Large intestine (tissue), 3 donors: ENCODE data around the gene NPRL2. TPM values are rescaled to one million over a fixed set of nuclear protein-coding genes. Genes with fewer than 3 reads are reported as not detected.

Source experiments
- DNase-seq, 2 donors: peaks; one replicate each; pipeline versions ENCODE4 v3.0.0 to v3.0.0-alpha.2; 2013
- H3K27ac ChIP-seq: one replicate; pipeline ENCODE4 v1.5.1; 2013; ENCODE audit warnings: low read length
- H3K27me3 ChIP-seq: 2 replicates; pipeline ENCODE4 v1.6.1; 2013; ENCODE audit warnings: low read length; ENCODE audit not compliant: control insufficient read depth, insufficient read depth
- H3K36me3 ChIP-seq: 2 replicates; pipeline ENCODE4 v1.6.1; 2013; ENCODE audit warnings: low read length; ENCODE audit not compliant: control insufficient read depth, insufficient read depth
- H3K4me1 ChIP-seq: one replicate; pipeline ENCODE4 v1.6.1; 2013; ENCODE audit warnings: low read length; ENCODE audit not compliant: control insufficient read depth, insufficient read depth
- H3K4me3 ChIP-seq: one replicate; pipeline ENCODE4 v1.5.1; 2013; ENCODE audit warnings: low read length
- H3K9me3 ChIP-seq: one replicate; pipeline ENCODE4 v1.6.1; 2013; ENCODE audit warnings: mild to moderate bottlenecking, low read depth, low read length, moderate library complexity; ENCODE audit not compliant: control insufficient read depth
- WGBS: methylation state at CpG from one replicate; pipeline ENCODE4 v1.1.5; 2013; ENCODE audit warnings: low lambda C conversion rate; ENCODE audit not compliant: insufficient coverage; 5-methylcytosine and 5-hydroxymethylcytosine counted together
- polyA plus RNA-seq: library from polyadenylated mRNA; unstranded; fragments of 120-200 nt; gene quantifications from one replicate; pipeline ENCODE4 v1.2.1, GENCODE V29; 2013

Gene NPRL2
- polyA plus RNA-seq, 1 donor, result 20.7 TPM

DNA sequence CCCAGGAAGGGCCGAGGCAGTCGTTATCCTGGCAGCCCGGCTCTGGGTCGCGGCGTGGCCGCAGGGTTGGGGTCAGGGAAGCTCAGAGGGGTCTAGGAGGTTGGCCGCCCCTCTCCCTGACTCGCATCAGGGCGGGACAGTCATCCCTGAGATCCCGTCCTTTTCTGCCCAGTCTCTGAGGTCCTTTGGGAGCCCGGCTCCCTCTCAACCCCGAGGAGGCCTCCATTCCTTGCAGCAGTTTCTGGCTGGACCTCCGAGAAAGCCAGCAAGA is 28.5 kb downstream of the NPRL2 start:
- Histone ChIP-seq H3K4me1 (peaks cover 70% of the 10 kb centered on the region), H3K9me3 (no peaks in the 10 kb centered on the region), H3K36me3 (peaks cover 43% of the 10 kb centered on the region), H3K27ac (peak overlapping the region; percentile 94), H3K27me3 (no peaks in the 10 kb centered on the region), H3K4me3 (peak overlapping the region; percentile 71)
- no peak for DNase-seq
- no CpG with 5 or more reads among the region's 14 CpGs for WGBS

DNA sequence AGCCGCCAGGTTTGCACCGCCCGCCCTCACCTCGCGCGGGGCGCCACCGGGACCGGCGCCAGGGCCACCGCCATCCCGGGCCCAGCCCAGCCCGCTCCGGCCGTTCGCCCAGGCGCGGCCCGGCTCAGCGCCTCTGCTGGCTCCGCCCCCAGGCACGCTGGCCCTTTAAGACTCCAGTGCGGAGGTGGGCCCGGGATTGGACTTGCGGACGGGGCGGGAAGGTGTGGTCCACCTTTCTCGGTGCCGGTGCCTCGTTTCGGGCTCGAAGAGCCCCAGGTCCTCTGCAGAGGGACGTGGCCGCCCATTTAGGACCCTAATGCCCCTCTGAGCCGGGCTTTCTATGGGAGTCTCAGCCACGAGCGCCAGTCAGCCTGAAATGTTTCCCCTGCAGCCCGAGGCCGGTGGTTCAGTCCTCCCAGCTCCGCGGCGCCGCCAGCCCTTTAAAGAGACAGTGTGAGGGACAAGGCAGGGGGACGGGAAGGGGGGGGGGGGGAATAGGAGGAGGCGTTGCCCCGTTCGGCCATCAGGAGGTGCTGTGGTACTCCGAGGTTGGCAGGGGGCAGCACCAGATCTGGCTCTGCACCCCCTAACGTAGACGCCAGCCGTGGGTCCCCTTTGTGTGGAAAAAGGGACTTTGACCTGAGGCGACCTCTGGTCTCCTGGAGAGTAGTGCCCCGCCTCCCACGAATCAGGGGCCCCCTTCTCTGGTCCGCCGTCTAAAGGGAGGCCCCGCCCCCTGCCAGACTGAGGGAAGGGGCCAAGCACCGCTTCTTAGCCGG is 29.1 kb downstream of the NPRL2 start:
- Histone ChIP-seq H3K27ac (peak overlapping the region; percentile 94), H3K36me3 (peaks cover 46% of the 10 kb centered on the region), H3K27me3 (no peaks in the 10 kb centered on the region), H3K4me3 (peak overlapping the region; percentile 71), H3K9me3 (no peaks in the 10 kb centered on the region), H3K4me1 (peaks cover 72% of the 10 kb centered on the region)
- no CpG with 5 or more reads among the region's 59 CpGs for WGBS
- DNase-seq, result peak; percentile 87 to 97

DNA sequence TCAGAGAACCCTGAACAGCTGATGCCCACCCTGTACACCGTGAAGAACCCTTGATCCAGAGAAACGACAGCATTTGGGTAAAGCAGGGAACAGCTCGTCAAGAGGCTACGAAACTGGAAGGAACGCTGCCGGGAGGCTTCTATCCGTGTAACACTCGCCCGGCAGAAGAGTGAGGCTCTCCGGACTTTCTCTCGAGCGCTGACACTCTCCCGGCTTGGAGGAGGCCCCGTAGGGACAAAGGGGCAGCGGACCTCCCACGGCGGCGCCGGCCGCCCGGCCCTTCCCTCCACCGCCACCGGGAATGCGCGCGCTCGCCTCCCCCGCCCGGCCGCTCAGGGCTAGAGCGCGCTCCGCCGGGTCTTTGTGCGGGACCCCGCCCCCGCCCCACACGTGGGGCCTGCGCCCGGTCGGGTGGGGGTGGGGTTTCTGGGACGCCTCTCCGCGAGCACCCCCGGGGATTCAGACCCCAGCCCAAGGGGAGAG is 29.7 kb downstream of the NPRL2 start:
- no CpG with 5 or more reads among the region's 45 CpGs for WGBS
- H3K4me3 ChIP-seq, result peak overlapping the region; percentile 71
- H3K27me3 ChIP-seq, result no peaks in the 10 kb centered on the region
- no peaks in the 10 kb centered on the region for H3K9me3 ChIP-seq
- peak; percentile 75 to 93 for DNase-seq
- H3K36me3 ChIP-seq, result peaks cover 45% of the 10 kb centered on the region
- peak overlapping the region; percentile 94 for H3K27ac ChIP-seq
- peaks cover 76% of the 10 kb centered on the region for H3K4me1 ChIP-seq

DNA sequence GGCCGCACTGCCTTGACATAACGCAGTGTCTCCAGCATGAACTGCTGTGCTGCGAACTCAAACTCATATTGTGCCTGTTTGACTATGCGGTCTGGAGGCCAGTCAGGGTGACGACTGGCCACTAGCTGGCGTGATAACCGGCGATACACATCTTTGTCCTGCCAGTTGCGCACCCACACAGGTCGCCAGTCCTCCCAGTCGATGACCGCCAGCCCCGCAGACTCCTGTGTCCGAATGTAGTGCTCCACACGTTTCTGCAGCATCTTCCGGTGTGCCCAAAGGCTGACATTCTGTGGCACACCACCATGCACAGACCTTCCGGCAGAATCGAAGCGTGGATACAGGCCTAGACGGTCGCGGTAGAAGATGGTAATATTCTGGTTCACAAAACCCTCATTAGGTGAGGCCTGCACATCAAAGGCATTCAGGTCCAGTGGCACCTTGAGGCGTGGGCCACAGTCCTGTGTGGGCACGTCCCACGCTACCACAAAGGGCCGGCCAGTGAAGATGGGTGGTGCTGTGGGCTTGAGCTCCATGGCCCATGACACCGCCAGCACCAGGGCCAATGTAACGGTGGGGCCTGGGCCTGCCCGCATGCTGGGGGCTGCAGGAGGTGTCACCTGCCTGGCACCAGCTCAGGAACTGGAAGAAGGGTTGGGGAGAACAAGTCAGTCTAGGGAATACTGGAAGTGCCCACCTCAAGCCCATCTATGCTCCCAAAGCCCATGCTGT is 30.5 kb downstream of the NPRL2 start:
- WGBS, result no CpG with 5 or more reads among the region's 29 CpGs
- Histone ChIP-seq H3K9me3 (no peaks in the 10 kb centered on the region), H3K27me3 (no peaks in the 10 kb centered on the region), H3K4me3 (peak overlapping the region; percentile 71), H3K4me1 (peaks cover 75% of the 10 kb centered on the region), H3K36me3 (peaks cover 42% of the 10 kb centered on the region), H3K27ac (peak overlapping the region; percentile 94)
- no peak for DNase-seq

DNA sequence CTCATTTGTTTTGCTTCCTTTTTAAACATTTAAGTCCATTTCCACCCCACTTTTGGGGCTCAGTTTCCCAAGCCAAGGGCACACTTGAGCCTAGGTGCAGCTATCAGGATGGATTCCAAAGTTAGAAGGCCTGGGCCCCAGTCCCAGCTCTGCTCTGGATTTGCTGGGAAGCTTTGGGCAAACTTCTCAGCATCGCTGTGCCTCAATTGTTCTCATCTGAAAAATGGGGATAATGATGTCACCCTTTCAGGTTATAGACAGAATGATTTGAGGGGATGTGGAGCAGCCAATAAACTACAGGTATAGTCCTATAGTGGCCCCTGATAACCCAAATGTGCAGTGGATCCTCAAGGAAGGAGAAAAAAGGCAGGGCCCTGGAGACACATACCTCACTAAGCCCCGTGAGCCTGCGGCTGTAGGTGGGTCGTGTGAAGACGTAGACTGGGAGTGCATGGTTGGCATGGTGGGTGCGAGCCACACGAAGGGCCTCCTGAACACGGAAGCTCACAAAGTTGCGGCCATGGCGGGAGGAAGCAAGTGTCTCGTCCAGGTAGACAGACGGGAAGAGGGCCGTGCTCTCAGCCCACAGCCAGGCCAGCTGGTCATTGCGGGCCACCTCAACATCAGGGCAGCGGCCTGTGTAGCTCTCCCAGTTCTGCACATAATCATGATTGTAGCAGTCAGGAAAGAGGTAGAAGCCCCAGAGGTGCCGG is 31.2 kb downstream of the NPRL2 start:
- peaks cover 48% of the 10 kb centered on the region for H3K36me3 ChIP-seq
- no peak for DNase-seq
- no peaks in the 10 kb centered on the region for H3K9me3 ChIP-seq
- H3K27me3 ChIP-seq, result no peaks in the 10 kb centered on the region
- no CpG with 5 or more reads among the region's 16 CpGs for WGBS
- peaks cover 68% of the 10 kb centered on the region for H3K4me1 ChIP-seq
- H3K4me3 ChIP-seq, result no peak overlapping the region
- H3K27ac ChIP-seq, result no peak overlapping the region

DNA sequence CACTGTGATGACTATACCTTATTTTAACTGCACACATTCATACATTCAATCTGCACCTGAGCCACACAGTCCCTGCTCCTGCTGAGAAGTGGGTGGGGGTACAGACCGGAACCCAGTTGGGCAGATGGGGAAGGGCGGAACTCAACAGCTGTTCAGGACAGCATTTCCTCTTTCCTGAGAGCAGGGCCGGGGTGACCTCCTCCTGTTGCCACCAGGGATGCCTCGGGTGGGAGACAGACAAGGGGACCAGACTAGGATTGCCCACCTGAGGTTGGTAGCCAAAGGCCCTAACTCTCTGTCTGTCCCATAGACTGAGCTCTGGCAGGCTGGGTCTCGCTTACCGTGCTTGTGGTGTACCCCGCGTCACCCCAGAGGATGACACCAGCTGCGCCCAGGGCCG is 32.0 kb downstream of the NPRL2 start:
- H3K4me1 ChIP-seq, result peaks cover 60% of the 10 kb centered on the region
- DNase-seq, result no peak
- H3K4me3 ChIP-seq, result no peak overlapping the region
- no peaks in the 10 kb centered on the region for H3K27me3 ChIP-seq
- no peaks in the 10 kb centered on the region for H3K9me3 ChIP-seq
- H3K27ac ChIP-seq, result no peak overlapping the region
- H3K36me3 ChIP-seq, result peaks cover 47% of the 10 kb centered on the region
- no CpG with 5 or more reads among the region's 10 CpGs for WGBS

DNA sequence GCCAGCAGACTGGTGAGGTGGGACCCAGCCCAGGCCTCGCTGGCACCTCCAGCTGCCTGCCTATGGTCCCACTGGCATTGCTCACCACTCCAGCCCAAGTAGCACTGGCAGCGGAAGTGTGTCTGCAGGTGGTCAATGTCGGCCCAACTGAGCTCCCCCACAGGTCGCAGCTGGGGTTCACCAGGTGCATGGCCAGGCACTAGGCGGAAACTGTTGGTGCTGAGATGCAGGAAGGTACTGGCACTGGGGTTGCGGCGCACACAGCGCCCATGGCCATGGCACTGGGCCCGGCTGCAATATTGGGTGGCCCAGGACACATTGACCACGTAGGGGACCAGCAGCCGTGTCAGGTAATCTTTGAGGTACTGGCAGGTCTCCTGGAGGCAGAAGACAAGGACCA is 32.4 kb downstream of the NPRL2 start:
- H3K27me3 ChIP-seq, result no peaks in the 10 kb centered on the region
- no peak overlapping the region for H3K4me3 ChIP-seq
- DNase-seq, result no peak
- peaks cover 57% of the 10 kb centered on the region for H3K4me1 ChIP-seq
- H3K27ac ChIP-seq, result no peak overlapping the region
- H3K9me3 ChIP-seq, result no peaks in the 10 kb centered on the region
- no CpG with 5 or more reads among the region's 11 CpGs for WGBS
- peaks cover 47% of the 10 kb centered on the region for H3K36me3 ChIP-seq

DNA sequence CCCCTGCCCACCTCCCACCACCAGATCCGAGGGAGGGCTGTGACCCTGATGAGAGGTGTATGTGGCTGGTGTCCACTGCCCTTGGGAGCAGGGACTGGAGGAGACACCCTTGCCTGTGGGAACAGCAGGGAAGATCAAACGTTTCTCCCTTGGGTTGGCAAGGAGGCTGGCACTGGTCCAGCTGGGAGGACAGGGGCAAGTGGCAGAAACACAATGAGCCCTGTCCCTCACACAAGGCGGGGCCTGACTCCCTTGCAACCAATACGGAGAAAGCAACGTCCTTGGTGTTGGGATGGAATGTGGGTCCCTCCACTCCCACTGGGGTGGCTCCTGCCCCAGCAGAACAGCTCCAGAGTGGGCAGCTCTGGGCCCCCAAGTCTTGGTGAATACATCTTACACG is 33.3 kb downstream of the NPRL2 start:
- Histone ChIP-seq H3K36me3 (peaks cover 47% of the 10 kb centered on the region), H3K4me1 (peaks cover 49% of the 10 kb centered on the region), H3K4me3 (no peak overlapping the region)

DNA sequence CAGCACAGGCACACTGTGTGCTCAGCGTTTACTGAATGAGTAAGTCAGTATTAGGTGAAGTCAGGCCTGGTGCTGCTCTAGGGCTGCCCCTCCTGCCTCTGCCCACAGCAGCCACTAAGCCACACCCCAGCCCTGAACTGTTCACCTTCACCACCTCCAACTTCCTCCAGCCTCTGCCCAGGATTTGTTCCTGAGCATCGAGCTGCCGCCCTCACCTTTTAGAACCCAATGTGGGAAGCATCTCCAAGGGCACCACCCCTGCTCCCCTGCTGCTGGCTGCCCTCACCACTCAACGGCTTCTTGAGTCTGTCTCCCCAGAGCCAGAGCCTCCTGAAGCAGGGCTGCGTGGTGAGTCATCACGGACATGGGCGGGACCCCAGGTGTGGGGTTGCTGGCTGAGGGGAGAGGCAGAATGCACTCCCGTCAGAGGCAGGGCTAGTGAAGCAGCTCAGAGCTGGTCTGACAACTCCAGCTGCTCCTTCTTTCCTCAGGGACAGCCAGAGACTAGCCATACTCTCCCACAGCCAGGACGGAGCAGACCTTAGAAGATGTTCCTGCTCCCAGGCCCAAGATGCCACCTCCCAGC is 33.8 kb downstream of the NPRL2 start:
- peaks cover 47% of the 10 kb centered on the region for H3K36me3 ChIP-seq
- H3K4me3 ChIP-seq, result no peak overlapping the region
- peaks cover 44% of the 10 kb centered on the region for H3K4me1 ChIP-seq
- no CpG with 5 or more reads among the region's 9 CpGs for WGBS
- peak; percentile 80 to 88 for DNase-seq
- H3K27me3 ChIP-seq, result no peaks in the 10 kb centered on the region
- peak overlapping the region; percentile 80 for H3K27ac ChIP-seq
- no peaks in the 10 kb centered on the region for H3K9me3 ChIP-seq

More for the DNA sequence above, 33.3 kb downstream of the NPRL2 start:
- peak overlapping the region; percentile 80 for H3K27ac ChIP-seq
- DNase-seq, result no peak
- WGBS, result no CpG with 5 or more reads among the region's 6 CpGs
- H3K9me3 ChIP-seq, result no peaks in the 10 kb centered on the region
- H3K27me3 ChIP-seq, result no peaks in the 10 kb centered on the region

DNA sequence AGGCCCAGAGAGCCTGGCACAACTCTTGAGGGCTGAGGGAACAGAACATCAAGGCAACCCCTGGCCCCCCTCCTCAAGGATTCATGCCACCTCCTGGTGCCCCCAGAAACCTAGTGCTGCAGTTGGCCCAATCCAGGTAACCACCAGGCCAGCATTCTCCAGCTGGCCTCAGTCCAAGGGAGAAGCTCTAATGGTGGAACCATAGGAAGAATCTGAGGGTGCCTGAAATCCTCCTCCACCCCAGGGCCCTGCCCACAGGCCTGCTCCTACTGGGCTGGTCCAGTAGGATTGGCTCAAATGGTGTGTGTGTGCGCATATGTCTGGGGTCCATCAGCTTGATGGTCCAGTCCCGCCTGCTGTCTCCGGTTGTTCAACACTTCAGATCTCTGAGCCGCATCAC is 35.8 kb downstream of the NPRL2 start:
- peaks cover 45% of the 10 kb centered on the region for H3K36me3 ChIP-seq
- WGBS, result 100% methylated on average over 1 of the region's 4 CpGs
- H3K27me3 ChIP-seq, result no peaks in the 10 kb centered on the region
- DNase-seq, result no peak
- no peak overlapping the region for H3K27ac ChIP-seq
- H3K4me1 ChIP-seq, result peaks cover 37% of the 10 kb centered on the region
- H3K4me3 ChIP-seq, result no peak overlapping the region
- no peaks in the 10 kb centered on the region for H3K9me3 ChIP-seq
